ENCODE results near the gene MRPL20.
"Not testable (repeated sequence)": the region's sequence is repeated elsewhere in the genome, so short reads cannot be mapped to it uniquely, and the experiment has no call there.

Gene MRPL20

DNA sequence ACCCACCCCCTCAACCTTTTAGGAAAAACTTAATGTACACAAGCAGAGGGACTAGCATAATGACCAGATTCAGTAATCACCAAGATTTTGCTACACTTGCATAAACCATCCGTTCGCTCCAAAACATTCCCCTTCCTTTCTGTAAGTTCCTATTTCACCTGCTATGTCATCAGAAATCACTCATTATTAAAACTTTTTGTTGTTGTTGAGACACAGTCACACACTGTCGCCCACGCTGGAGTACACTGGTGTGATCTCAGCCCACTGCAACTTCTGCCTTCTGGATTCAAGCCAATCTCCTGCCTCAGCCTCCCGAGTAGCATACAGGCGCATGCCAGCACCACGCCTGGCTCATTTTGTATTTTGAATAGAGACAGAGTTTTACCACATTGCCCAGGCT, 3.4 kb downstream of the MRPL20 start:
- DNase-seq: no peak

- DNase-seq: not testable (repeated sequence)
These were observed 4.1 kb downstream of the MRPL20 start for GRCh38 chr1:1402901-1403392.

- no peak for DNase-seq
These were observed 4.8 kb downstream of the MRPL20 start for GRCh38 chr1:1402072-1402900.

GRCh38 chr1:1401457-1402010, 5.6 kb downstream of the MRPL20 start:
- DNase-seq: no peak

DNA sequence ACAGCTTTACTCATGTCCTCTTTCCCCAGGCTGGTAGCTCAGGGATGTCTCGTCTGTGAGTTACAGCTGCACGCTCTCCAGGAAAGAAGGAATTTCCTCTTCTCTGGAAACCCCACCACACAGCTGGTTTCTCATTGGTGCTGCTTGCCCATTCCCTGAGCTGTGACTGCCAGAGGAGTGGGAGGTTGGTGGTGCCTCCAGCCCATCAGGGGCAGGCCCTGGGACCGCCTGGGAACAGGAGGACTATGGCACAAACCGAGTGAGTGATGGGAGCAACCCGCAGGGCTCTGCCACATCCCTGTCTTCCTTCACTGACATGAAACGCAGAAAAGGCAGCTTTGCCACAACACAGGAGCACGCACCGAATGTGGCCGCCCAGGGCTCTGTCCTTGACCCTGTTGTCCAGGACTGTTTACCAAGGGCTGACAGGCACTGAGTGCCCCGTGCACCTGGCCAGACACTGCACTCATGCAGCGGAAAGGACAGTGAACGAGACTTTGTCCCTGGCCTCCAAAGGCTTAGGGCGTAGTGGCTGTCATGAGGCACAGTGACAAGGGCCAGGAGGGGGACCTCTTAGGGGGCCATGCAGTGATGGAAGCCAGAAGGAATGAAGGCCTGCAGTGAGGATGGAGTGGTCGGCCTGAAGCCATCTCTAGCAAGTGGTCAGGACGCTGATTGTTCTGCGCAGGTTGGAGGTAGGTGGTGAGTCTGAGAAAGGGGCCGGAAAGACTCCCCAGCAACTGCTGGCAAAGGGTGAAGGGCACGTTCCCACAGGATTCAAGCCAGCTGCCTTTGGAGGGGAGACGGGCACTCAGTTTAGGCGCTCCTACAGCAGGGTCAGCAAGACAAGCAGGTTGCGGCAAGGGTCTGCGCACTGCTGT, 6.3 kb downstream of the MRPL20 start:
- no peak for DNase-seq

DNA sequence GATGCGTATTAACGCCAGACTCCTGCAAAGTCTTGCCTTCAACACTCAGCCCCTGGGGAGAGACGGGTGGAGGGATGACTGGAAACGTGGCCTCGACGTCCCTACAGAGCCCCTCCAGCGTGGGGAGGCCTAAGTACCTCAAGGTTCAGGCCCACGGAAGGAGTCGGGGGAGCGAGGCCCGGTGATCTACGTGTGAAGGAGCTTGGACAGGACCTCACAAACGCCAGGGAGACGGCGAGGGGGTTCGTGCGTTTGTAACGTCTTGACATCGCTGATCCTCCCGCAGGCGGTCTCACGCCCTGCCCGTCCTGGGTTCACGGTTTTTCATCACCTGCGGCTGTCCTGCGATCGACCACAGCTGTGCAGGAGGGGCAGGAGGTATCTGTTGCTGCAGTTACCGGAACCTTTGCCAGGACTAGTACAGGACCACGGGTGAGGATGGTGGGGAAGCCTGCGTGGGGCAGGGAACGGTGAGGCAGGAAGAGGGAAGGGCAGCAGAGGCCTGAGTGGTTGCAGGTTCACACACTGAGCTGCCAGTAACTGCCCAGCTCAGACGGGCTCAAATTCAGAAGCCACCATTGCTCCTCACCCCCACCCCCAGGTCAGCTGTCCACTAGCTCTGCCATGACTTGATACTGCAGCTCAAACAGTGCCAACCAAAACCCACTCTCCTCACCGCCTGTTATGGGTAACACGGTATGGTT, 7.1 kb downstream of the MRPL20 start:
- no peak for DNase-seq

- DNase-seq: peak; percentile 98
These were observed 7.8 kb downstream of the MRPL20 start, which contains the start of gene CCNL2 for GRCh38 chr1:1399187-1399871. Gene CCNL2 (minus strand): TSS chr1:1399335. CDS start chr1:1399306, 29 bp downstream.

- no peak for DNase-seq
These were observed 8.4 kb downstream of the MRPL20 start for GRCh38 chr1:1398677-1399186.

GRCh38 chr1:1397839-1398523, 9.1 kb downstream of the MRPL20 start:
- no peak for DNase-seq

DNA sequence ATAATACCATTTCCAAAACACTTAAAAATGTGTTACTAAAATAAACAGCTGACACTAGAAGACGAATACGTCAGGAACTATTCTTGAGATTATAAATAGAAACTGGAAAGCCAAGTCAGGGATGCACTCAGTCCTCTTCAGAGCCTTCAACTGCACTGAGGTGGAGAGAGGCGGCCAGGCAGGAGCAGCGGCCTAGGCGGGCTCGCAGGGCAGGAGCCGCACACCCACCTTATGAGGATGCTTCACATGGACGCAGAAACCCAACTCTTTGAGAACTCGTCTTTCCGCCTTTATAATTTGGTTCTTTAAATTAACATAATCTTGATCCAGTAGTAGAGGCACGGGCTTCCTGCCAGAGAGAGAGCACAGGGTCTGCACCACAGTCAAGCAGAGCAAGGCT, 11.9 kb downstream of the MRPL20 start:
- DNase-seq: no peak

GRCh38 chr1:1394116-1394515, 13.0 kb downstream of the MRPL20 start:
- no peak for DNase-seq

GRCh38 chr1:1393428-1393827, 13.7 kb downstream of the MRPL20 start:
- DNase-seq: no peak

DNA sequence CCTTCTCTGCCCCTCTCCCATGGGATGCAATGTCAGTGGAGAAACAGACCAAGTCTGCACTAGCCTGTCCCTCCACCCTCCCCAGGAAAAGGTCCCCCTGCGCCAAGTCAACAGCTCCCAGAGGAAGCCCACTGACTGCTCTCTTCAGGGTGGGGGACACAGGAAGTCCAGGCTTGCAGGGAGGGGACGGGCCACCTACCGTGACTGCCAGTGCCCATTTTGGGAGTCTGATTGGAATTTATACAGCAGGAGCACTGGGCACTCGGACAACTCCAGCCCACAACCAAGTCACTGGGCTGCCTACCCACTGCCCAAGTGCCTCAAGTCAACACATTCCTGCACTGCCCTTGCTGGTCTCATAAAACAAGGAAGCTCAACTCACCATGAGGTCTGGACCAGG, 14.1 kb downstream of the MRPL20 start:
- DNase-seq: no peak

DNA sequence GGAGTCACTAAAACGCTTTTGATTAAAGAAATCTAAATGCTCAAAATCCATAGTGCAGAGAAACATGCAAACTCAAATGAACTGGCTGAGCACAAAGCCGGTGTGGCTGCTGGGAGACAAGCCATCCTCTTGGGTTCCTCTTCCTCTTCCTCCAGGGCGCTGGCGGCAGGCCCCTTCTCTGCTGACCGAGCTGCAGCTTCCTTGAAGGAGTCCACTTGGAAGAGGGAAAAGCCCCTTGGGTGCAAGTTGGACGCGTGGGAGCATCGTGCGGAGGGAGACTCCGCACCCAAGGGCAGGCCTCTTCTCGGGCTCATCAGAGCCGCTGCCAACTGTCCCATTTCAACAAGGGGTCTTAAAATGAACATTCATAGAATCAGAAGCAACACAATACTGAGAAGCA, 15.9 kb downstream of the MRPL20 start:
- DNase-seq: no peak

DNA sequence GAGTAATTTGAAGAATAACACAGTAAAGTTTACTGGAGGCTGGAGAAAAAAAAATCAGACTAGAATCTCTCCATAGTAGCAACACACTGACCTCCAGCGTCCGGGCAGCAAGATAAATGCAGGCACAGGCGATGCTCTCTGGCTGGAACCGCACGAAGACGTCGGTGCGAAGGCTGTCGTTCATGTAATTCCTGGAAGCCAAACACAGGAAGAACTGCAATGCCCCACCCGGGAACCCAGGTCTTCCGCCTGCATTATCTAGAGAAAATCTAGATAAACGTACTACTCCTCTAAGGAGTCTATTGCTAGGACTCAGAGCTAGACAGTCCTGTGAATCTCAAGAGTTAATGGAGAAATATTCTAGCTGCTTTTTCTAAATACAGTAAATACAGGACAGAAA, 16.4 kb downstream of the MRPL20 start:
- no peak for DNase-seq

DNA sequence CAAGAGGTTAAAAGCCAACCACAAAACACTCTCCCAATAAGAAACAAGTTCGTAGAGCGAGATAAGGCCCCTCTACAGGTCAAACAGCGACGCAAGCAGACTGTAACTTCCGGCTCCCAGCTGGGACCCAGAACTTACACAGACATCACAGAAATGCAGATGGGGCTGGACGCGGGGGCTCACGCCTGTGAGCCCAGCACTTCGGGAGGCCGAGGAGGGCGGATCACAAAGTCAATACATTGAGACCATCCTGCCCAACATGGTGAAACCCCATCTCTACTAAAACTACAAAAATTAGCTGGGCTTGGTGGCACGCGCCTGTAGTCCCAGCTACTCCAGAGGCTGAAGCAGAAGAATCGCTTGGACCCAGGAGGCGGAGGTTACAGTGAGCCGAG, 19.0 kb downstream of the MRPL20 start:
- no peak for DNase-seq

DNA sequence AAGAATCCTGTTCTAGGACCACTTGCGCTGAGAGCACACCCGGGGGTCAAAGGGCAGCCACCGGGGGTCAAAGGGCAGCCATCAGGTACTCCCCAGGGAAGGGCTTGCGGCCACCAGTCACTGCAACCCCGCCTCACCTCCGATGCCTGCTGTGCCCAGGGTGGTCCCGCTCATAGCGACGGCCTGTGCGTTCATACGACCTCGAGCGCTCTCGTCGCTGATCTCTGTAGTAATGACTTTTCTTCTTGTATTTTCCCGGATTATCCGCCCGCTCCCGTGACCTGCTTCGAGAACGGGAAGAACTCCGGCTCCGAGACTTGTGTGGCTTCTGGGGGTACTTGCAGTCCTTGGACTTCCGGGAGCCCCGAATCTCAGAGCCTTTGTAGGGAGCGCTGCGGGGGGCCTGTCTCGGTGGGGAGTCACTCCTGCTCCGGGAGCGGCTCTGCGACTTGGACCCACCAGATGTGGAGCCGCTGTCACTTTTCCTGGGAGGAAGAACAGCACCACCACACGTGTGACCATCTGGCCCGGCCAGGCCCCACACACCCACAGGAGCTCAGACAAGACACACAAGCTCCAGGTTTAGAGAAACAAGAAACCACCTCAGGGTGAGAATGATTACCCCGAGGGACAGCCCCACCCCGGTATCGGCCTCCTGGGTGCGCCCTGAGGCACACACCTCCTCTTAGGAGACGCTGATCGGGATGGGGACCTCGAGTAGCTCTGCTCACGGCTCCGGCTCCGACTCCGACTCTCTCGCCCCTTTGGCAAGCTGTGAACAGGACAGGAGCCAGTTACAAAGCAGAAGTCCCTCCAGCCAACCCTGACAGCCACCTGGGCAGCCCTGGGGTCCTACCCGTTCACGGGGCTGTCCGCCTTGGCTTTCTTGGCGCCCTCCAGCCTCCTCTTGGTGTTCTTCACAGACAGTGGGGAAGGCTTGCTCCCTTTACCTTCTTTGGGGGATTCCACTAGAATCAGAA, 19.7 kb downstream of the MRPL20 start:
- DNase-seq: no peak

- DNase-seq: no peak
These were observed 21.2 kb downstream of the MRPL20 start for GRCh38 chr1:1385931-1386330.

GRCh38 chr1:1385339-1385738, 21.8 kb downstream of the MRPL20 start:
- not testable (repeated sequence) for DNase-seq

GRCh38 chr1:1381294-1381693, 25.8 kb downstream of the MRPL20 start:
- DNase-seq: no peak

All from activated T-cell treated with anti-CD3 and anti-CD28 coated beads for 4 hours (primary cell).